Hepatocyte (in vitro differentiated cells): ENCODE results near the gene CASP6.

Source experiments
- CTCF ChIP-seq: fragments of 200-600 bp; sonication (generic); IDR thresholded peaks from 2 replicates; pipeline ENCODE4 v1.5.1; 2016; ENCODE audit warnings: antibody characterized with exemption, mild to moderate bottlenecking; ENCODE audit not compliant: poor library complexity
- EZH2phosphoT487 ChIP-seq: fragments of 200-600 bp; sonication (generic); IDR thresholded peaks from one replicate; pipeline ENCODE4 v1.6.1; 2018; ENCODE audit warnings: antibody characterized with exemption, mild to moderate bottlenecking, low read depth, moderate library complexity; ENCODE audit not compliant: unreplicated experiment, severe bottlenecking

- TF ChIP-seq CTCF = no peak
- no peak for TF ChIP-seq EZH2phosphoT487
Observed at GRCh38 chr4:109684727-109685126, 18.5 kb downstream of the CASP6 start.
